Prostate gland (tissue), 2 donors: ENCODE results near the gene DDX52.

ENCODE experiments used
- POLR2A ChIP-seq: fragments of 450-650 bp; IDR thresholded peaks from one replicate; pipeline ENCODE4 v1.6.1; 2016; ENCODE audit warnings: antibody characterized with exemption, mild to moderate bottlenecking
- POLR2AphosphoS5 ChIP-seq: sonication (generic); formaldehyde crosslinking; IDR thresholded peaks from one replicate; pipeline ENCODE4 v1.6.1; 2017; ENCODE audit warnings: antibody characterized with exemption
- TF ChIP-seq, protein P1 (sequence below), 4 experiments: fragments of 200-600 bp in 2 of 4; fragments of 450-650 bp in 2 of 4; sonication (generic) in 2 of 4; IDR thresholded peaks; 1 replicate in 3 of 4; 2 replicates in 1 of 4; pipeline ENCODE4 v1.5.1; 2016 to 2019; ENCODE audit warnings: antibody characterized with exemption in 4 of 4, mild to moderate bottlenecking in 2 of 4, moderate library complexity in 2 of 4

GRCh38 chr17:37576281-37576680 lies 67.0 kb downstream of the DDX52 start:
- no peak for TF ChIP-seq POLR2AphosphoS5
- TF ChIP-seq, protein P1, sequence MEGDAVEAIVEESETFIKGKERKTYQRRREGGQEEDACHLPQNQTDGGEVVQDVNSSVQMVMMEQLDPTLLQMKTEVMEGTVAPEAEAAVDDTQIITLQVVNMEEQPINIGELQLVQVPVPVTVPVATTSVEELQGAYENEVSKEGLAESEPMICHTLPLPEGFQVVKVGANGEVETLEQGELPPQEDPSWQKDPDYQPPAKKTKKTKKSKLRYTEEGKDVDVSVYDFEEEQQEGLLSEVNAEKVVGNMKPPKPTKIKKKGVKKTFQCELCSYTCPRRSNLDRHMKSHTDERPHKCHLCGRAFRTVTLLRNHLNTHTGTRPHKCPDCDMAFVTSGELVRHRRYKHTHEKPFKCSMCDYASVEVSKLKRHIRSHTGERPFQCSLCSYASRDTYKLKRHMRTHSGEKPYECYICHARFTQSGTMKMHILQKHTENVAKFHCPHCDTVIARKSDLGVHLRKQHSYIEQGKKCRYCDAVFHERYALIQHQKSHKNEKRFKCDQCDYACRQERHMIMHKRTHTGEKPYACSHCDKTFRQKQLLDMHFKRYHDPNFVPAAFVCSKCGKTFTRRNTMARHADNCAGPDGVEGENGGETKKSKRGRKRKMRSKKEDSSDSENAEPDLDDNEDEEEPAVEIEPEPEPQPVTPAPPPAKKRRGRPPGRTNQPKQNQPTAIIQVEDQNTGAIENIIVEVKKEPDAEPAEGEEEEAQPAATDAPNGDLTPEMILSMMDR (IDR thresholded peaks at IDR 0.05), result no peak
- no peak for TF ChIP-seq POLR2A
